BJ (cell line): ENCODE results near the gene CDC25C. TPM values are rescaled to one million over a fixed set of nuclear protein-coding genes. Genes with fewer than 3 reads are reported as not detected.

Experiments
- CTCF ChIA-PET: fragments of 350-600 bp; formaldehyde crosslinking; extraction: SDS; loops from one replicate; lab custom pipeline; 2021; ENCODE audit warnings: antibody characterized with exemption, inconsistent platforms; lab: Yijun Ruan, JAX
- POLR2A ChIA-PET: fragments of 300-600 bp; sonication (Branson Sonifier 250); formaldehyde crosslinking; extraction: SDS; loops from one replicate; lab custom pipeline; 2021; ENCODE audit warnings: antibody characterized with exemption; lab: Charles Lee
- DNase-seq: peaks from one replicate; pipeline ENCODE4 v3.0.0-alpha.2; 2011; ENCODE audit warnings: low read depth
- H3K27me3 ChIP-seq: 2 replicates; pipeline ENCODE4 v1.6.0; 2011; ENCODE audit warnings: low read length; ENCODE audit not compliant: control insufficient read depth, insufficient read depth
- H3K36me3 ChIP-seq: 2 replicates; pipeline ENCODE4 v1.5.1; 2011; ENCODE audit warnings: low read length; ENCODE audit not compliant: control insufficient read depth, insufficient read depth
- H3K4me3 ChIP-seq: 2 replicates; pipeline ENCODE4 v1.5.1; 2011; ENCODE audit warnings: low read depth, mild to moderate bottlenecking, control low read depth, low read length
- CTCF ChIP-seq: IDR thresholded peaks from 2 replicates; pipeline ENCODE4 v1.5.1; 2011; ENCODE audit warnings: low read depth, mild to moderate bottlenecking, control low read depth, inconsistent platforms, low read length, moderate library complexity; ENCODE audit not compliant: insufficient read depth
- polyA plus RNA-seq: library from polyadenylated mRNA; depleted of rRNA; stranded (reverse); fragments of >200 nt; gene quantifications from 2 replicates; pipeline ENCODE4 v1.2.3, GENCODE V29; 2011; rRNA removed

Gene CDC25C
- polyA plus RNA-seq, 1 experiment, result 7.8 TPM

DNA sequence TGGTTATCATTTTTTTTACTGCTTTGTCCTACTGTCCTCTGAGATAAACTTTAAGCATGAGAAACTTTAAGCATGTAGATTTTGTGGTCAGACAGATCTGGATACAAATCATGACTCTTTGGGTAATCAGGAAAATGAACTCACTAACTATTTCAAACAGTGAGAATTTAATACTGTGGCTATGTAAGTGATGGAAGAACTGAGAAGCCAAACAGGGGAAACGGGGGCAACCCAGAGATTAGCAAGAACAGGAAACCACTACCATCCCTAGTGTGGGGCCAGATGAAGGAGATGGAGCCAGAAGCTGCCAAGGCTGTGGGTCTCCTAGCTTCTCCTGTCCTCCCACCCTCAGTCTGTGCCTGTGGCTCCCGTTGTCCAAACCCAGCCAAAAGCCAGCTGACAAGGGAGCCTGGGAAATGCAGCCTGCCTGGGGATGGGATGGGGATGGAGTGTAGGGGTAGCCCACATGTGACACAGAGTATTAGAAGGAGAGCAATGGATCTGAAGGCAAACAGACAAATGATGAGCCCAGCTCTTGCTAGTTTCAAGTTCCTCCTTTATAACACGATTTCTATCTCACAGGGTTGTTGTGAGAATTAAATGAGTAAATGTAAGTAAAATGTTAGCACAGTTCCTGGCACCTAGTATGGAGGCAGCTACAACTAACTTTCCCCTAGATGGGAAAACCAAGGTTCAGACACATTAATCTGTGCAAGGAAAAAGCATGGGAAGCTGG is 90.8 kb downstream of the CDC25C start:
- Histone ChIP-seq H3K4me3 (no peak overlapping the region), H3K36me3 (no peaks in the 10 kb centered on the region), H3K27me3 (peaks cover 34% of the 10 kb centered on the region)
- CTCF ChIA-PET, result interaction anchor here (0.5 to 2.7 kb wide), 3 partner anchors 9 to 42 kb away, joined by 4 to 15 read pairs (median 6); no protein-coding TSS in a partner anchor
- POLR2A ChIA-PET, result no interaction called here
- DNase-seq, result no peak
- no peak for TF ChIP-seq CTCF

DNA sequence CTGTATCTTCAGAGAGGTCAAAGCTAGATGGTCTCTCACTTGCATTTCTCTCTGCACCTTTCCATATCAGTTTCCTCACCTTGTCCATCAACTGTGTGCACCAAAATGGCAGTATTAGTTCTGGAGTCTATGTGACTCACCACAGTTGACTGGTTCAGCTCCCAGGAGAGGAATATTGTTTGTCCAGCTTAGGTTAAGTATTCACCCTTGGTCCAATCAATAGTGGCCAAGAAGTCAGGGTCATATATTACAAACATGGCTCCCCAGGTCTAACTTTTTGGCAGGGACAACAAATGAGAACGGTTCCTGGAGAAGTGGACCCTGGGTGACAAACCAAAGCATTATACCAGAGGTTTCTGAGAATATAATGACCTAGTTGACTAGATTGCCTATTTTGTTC is 93.6 kb downstream of the CDC25C start:
- H3K27me3 ChIP-seq, result peaks cover 28% of the 10 kb centered on the region
- TF ChIP-seq CTCF, result no peak
- no peak for DNase-seq
- no peaks in the 10 kb centered on the region for H3K36me3 ChIP-seq
- POLR2A ChIA-PET, result no interaction called here
- H3K4me3 ChIP-seq, result no peak overlapping the region
- CTCF ChIA-PET, result interaction anchor here (1.4 kb wide), 1 partner anchor 14 kb away, joined by 3 read pairs; no protein-coding TSS in a partner anchor

Other genes starting within 250 kb of the CDC25C start
- not detected in 2 replicates for gene WNT8A, start 247.8 kb downstream of the CDC25C start, polyA plus RNA-seq
- 0.31 and 1.3 TPM in 2 replicates for gene NME5, start 192.4 kb downstream of the CDC25C start, polyA plus RNA-seq
- 51.7 and 56.8 TPM in 2 replicates for gene BRD8, start 153.2 kb downstream of the CDC25C start, polyA plus RNA-seq
- 49.2 and 54.5 TPM in 2 replicates for gene KIF20A, start 152.7 kb downstream of the CDC25C start, polyA plus RNA-seq
- gene CDC23, start 118.5 kb downstream of the CDC25C start, polyA plus RNA-seq, result 20.9 and 38.3 TPM in 2 replicates
- gene GFRA3, start 57.2 kb downstream of the CDC25C start, polyA plus RNA-seq, result not detected in 2 replicates
- 30.1 and 31.3 TPM in 2 replicates for gene FAM53C, start 6.5 kb upstream of the CDC25C start, polyA plus RNA-seq
- gene KDM3B, start 20.9 kb upstream of the CDC25C start, polyA plus RNA-seq, result 20.4 and 21.2 TPM in 2 replicates
- 12.0 and 14.0 TPM in 2 replicates for gene REEP2, start 107.3 kb upstream of the CDC25C start, polyA plus RNA-seq
- 4.7 and 5.4 TPM in 2 replicates for gene EGR1, start 133.7 kb upstream of the CDC25C start, polyA plus RNA-seq
- gene ETF1, start 211.4 kb upstream of the CDC25C start, polyA plus RNA-seq, result 52.4 and 86.4 TPM in 2 replicates
- gene HSPA9, start 243.6 kb upstream of the CDC25C start, polyA plus RNA-seq, result 216 and 245 TPM in 2 replicates